GM21786 (cell line): Measurements from ENCODE around the gene ANKRD18A.
A peak's percentile ranks its signal among the peaks of the same experiment; 100 is the strongest.

Experiments
- ATAC-seq: cut with Tn5 transposase; IDR thresholded peaks from one replicate; pipeline ENCODE4 v1.9.1; 2021; ENCODE audit not compliant: unreplicated experiment

The ANKRD18A gene

DNA sequence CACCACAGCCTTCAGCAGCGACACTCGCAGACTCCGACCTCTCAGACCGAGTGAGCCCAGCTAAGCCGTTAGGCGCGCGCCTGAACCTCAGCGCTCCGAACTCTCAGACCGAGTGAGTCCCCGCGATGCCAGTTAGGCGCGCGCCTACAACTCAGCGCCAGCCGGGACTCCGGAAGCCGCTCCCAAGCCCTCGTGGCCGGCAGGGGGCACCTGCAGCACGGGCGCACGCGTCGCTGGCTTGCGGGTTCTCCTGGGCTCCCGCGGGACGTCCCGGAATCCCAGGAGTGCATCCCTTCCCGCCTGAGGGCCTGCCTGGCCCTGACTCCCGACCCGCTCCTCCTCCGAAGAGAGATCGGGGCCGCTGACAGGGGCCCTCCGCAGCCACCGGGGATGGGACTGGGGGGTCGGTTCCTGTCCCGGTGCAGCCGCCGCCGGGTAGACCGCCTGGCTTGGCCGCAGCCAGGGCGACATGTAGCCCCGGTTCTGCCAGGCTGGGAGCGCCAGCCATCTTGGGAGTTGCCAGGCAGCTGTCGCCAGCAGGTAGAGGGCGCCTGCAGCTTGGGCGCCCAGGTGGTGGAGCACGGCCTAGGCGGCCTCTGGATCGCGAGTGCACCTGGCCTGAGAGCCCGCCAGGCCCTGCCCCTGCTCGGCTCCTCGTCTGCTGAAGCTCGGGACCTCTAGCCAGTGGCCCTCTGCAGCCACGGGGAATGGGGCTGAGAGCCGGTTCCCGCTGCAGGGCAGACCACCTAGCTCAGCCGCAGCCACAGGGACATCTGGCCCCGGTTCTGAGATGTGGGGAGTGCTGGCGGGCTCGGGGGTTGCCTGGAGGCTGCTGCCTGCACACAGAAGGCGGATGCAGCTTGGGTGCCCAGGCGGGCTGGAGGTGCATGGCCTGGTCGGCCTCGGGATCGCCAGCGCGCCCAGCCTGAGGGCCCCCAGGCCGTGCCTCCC is at the start of gene ANKRD18A:
ANKRD18A (minus strand) TSS at position 114 of the 951 bp plus-strand sequence. CDS start 311 bp downstream, outside the sequence.
- ATAC-seq: peak; percentile 56

DNA sequence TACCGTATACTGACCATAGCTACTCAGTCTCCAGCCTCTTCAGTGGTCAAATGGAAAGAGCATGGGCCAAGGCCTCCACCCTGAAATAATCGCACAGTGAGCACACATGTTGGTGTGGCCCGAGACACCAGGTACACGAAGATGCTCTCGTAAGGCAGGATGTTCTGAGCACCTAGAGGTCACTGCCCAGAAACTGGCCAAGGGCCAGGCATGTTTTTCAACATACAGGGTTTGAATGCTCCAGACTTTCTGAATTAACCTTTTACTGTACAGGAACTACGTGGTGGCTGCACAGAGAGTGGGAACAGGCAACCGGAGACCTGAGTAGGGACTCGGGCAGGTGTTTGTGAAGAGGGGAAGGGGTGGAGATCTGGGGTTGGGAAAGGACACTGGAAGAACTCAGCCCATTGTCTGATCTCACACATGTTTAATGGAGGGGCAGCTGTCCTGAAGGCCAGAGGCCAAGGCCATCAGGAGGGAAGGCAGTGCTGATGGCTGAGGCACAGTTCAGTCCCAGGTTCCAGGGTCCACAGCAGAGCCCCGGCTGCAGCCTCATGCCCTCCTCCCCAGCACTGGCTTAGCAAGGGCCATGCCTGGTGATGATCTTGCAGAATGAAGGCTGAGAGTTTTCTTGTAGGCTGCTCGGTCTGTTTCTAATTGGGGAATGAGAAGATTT is 48.5 kb upstream of the ANKRD18A start:
- no peak for ATAC-seq

DNA sequence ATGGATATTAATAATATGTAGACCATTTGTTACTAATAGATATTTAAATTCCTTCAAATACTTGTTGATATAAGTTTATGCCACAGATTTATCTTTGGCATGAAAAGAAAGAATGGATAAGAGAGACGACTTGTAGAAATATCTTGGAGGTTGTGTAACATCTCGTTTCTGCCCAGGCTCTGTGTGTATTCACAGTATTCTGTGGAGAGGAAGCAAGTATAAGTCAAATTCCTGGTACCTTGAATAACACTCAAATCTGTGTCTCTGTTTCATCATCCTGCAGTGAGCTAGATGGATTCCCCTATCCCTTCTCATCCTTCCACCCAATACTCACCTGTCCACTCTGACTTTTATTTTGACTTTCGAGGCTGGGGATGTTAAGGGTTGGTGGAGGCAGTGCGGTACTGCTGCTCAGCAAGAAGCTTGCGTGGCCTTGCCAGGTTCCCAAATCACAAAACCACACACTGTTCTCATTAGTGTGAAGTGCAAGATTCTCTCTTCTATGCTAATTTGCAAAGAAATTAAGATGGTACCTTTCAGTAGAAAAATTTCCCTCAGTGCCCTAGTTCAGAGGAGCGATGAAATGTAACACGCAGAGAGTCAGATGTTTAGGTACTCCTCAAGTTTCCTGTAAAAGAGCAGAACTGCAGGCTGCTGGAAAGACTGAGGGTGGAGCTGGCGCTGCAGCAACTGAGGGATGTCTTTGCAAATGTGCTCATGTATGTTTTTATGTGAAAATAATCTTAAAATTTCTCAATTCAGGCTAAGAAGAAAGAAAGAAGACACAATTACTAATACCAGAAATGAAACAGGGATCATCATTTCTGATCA is 42.6 kb upstream of the ANKRD18A start:
- ATAC-seq: no peak

DNA sequence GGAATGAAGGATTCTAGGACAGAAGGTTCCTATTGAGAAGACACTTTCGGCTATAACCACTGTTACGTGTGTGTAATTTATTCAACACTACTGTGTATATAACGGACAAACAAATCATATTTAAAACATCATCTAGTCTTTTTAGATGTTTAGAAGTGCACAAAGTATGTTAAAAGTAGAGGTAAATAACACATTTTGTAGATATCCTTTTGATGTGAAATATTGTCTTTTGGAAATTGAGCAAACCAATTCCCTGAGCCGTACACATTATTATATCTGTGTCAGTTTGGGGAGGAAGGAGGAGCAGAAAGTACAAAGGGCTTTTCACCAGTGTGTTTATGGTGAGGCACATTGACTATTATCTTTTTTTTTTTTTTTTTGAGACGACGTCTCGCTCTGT is 39.1 kb upstream of the ANKRD18A start:
- no peak for ATAC-seq

DNA sequence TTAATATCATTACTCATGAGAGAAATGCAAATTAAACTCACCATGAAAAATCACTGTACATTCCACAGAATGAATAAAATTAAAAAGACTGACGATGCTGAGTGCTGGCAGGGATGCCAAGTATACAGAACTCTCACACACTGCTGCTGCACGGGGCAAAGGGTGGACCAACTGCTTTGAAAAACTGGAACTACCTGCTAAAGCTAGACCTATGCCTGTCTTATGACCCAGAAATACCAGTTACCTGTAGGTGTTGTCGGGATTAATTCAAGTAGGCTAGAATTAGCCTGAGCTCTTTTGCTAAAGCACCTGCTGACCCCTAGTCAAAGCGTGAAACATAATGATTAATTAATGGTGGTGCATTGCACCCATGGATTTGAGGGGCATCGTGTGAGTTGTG is 36.5 kb upstream of the ANKRD18A start:
- no peak for ATAC-seq

DNA sequence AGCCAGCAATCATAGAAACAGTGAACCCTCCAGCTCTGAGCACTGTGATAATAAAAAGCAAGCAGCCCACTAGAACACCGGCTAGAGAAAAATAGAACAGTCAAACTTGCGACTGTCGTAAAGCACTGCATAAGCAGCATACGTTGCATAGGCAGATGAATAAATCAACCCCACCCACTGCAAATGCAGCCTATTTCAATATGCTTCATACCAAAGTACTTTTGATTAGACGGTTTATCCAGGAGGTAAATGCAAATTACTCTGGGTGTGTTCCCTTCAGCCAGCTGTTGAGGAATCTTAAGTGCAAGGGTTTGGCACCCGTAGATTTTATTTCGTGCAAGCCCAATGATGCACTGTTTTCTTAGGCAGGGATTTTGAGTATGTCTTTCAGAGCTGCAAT is 32.1 kb upstream of the ANKRD18A start:
- no peak for ATAC-seq

DNA sequence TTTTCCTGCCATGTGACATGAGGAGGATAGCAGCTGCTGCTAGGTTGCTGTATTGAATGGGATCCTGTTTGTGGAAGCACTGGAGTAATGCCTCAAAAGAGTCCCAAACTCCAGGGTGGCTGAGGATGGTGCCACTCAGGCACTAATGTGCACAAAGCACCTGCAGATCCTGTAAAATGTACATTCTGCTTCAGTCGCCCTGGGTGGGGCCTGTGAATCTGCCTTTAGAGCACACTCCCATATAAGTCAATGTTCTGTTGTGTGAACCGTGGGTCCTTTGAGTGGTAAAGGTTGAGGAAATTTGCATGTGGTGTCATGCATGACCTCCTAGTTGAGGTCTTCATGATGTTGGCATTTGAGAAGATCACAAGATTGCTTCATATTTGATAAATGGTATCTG is 31.6 kb upstream of the ANKRD18A start:
- ATAC-seq: no peak

DNA sequence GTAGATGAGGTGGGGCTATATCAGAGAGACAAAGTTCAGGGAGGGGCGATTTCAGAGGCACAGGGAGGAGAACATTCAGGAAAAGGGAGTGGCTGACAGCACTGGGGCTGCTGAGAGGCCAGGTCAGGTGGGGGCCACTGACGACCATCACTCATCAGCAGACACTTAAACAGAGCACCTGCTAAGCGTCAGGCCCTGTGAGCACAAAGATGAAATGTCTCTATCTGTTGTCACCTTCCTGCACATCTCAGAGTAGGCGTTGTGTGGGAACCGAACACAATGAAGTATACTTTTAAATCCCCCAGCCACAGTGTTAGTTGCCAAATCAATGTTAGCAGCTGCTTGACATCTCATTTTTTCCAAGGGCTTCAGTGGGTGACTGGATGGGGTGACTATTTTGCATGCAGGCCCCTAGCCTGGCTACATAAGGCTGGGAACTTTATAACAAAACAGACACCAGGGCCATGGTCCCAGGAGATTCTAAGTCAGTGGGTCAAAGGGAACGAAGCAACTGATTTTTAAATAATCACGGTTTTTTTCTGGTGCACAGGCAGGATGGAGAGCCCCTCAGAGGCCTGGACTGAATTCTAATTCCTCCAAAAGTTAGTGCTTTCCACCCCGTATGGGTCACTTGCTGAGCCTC is 31.1 kb upstream of the ANKRD18A start:
- ATAC-seq: no peak

DNA sequence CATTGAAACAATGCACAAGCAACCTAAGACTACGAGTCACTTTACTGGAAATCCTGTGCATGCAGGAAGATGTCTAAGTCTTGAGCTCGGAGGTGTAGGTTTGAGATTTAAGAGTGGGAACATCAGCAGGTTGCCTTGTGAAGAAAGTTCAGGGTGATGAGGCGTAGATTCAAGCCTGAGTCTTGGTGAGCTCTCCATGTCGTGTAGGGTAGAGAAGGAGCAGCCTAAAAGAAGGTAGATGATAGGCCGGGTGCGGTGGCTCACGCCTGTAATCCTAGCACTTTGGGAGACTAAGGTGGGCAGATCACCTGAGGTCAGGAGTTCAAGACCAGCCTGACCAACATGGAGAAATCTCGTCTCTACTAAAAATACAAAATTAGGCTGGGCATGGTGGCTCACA is 30.2 kb upstream of the ANKRD18A start:
- ATAC-seq: no peak

DNA sequence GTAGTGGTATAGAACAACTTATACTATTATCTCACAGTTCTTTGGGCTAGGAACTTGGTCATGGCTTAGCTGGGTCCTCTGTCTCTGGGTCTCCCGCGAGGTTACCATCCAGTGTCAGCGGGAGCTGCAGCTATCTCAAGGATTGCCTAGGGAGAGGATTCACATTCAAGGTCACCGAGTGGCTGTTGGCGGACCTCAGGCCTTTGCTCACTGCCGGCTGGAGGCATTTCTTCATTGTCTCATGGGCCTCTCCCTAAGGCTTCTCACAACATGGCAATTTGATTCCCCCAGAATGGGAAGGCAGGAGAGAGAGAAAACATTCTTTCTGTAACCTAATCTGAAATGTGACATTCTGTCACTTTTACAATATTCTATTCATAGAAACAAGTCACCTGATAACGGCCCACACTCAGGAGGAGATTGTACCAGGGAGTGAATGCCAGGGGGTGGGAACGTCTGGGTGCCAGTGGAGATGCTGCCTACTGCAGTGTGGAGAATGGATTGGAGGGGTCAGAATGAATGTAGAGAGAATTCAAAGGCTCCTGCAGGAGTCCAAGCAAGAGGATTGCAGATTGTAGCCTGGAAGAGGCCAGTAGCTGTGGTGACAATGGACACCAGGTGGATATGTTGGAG is 29.5 kb upstream of the ANKRD18A start:
- no peak for ATAC-seq

DNA sequence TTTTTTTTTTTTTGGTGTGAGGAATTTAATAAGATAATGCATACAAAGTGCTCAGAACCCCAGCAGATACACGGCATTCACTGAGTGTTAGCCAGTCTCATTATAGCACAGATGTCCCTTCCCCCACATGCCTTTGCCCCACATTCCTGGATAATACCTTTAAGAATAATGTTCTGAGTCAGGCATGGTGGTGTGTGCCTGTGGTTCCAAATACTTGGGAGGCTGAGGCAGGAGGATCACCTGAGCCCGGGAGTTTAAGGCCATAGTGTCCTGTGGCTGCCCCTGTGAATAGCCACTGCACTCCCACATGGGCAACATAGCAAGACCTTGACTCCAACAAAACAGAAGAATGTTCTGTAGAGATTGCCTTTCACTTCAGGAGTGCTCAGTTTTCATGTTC is 24.2 kb upstream of the ANKRD18A start:
- ATAC-seq: no peak

DNA sequence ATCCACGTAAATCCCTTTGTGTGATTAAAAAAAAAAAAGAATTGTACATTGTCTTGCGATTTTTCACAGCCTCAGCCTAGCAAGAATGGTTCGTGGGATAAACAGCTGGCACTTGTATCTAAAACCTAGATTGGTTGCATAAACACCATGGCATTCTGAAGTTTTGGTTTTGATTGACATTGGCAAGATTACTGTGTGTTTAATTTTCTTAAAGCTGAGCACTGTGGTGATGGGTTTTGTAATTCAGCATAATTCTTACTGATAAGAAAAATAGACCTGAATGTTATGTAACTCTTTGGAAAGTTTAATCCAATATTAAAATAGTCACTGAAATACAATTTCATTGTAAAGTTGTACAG is 23.4 kb upstream of the ANKRD18A start:
- ATAC-seq: no peak

DNA sequence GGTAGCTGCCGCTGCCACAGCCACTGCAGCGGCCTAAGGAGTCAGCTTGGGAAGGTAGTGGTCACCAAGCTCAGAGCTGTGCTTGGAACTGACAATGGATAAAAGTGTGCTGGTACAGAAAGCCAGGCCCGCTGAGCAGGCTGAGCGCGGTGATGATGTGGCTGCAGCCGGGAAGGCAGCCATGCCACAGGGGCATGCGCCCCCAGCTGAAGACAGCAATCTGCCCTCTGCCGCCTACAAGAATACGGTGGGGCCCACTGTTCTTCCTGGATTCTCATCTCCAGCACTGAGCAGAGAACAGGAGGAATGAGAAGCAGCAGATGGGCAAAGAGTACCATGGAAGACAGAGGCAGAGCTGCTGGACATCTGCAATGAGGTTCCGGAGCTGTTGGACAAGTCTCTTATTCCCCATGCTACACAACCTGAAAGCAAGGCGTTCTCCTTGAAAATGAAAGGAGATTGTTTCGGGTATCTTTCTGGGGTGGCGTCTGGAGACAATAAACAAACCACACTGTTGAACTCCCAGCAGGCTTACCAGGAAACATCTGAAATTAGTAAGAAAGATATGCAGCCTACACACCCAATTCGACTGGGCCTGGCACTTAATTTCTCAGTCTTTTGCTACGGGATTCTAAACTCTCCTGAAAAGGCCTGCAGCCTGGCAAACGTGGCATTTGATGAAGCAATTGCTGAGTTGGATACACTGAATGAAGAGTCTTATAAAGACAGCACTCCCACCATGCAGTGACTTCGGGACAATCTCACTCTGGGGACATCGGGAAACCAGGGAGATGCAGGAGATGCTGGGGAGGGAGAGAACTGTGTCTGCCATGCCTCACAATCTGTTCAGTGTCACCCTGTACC is 22.8 kb upstream of the ANKRD18A start:
- no peak for ATAC-seq

DNA sequence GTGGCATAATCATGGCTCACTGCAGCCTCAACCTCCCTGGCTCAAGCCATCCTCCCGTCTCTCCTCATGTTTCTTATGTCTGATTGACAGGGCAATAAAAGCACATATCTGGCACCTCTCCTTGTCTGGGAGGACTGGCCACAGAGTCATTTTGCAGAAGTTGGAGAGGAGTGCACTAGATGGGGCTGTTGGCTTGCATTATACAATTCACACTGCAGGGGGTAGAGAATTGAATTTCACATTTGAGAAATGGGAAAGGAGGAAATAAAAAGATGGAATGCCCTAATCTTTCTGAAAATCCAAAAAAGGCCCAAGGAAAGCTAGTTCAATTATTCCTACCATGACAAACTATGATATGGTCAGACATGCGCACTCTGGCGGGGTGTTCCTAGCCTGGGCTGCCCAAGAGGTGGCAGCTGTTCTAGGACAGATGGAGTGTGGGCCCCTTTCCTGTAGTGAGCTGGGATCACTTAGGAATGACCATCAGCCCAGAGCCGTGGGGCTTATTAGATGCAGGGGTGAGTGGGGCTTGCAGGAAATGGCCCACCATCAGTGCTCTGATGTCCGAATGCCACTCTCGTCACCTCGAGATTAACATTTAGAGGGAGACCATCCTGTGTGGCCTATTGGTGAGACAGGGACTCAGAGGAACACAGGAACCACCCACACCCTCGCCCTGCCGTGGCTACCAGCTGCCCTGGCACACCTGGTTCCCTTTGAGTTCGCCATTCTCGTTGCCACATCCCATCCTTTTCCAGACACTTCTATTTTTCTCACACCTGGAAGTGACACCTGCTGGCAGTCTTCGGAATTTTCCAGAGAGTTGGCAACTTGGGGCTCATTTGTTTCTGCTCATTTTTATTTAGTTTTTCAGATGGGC is 21.8 kb upstream of the ANKRD18A start:
- peak; percentile 43 for ATAC-seq

DNA sequence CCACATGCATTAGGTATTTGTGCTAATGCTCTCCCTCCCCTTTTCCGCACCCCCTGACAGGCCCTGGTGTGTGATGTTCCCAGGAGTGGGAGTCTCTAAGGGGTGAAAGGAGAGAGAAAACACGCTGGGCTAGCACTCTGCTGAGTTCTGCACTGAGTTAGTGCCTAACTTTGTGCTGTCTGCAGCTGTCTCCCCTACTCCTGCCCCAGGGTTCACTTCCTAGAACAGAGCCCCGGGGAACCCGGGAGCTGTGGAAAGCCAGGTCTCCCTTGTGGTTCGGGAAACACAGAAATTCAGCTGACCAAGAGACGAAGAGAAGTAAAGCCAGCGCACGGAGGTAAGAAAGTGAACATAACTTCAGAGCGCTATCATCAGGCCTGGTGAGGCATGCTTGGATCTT is 20.7 kb upstream of the ANKRD18A start:
- ATAC-seq: no peak

DNA sequence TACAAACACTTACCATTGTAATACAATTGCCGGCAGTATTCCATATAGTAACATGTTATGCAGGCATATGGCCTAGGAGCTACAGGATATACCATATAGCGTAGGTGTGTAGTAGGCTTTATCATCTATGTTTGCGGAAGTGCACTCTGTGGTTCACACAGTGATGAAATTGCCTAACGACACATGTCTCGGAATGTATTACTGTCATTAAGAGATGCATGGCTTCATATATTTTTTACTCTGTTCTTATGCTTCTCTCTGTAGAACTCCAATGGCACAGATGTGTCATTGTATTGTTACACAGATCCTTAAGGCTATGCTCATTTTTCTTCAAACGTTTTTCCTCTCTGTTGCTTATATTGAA is 19.2 kb upstream of the ANKRD18A start:
- no peak for ATAC-seq

DNA sequence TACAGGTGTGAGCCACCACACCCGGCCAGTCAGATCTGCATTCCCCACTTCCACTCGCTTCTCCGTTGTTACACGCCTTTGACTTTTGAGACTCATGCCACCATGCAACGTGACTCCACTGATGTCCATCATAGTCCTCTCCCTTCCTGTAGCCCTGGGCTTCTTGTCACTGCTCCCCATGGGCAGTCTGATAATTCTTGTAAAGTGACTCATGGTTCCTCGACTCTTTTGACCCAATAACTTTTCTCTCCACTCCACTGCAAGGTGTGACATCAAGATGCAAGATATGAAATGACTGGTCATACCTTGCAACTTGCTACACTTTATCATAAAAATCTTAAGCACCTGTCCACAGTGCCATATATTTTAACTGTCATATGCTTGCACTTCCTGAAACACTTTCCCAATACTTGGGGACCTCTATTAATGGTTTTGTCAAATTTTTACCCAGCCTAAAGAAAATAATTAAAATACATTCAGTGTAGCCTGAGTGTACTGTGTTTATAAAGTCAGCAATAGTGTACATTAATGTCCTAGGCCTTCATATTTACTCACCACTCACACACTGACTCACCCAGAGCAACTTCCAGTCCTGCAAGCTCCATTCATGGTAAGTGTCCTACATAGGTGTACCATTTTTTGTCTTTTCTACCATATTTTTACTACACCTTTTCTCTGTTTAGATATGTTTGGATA is 18.6 kb upstream of the ANKRD18A start:
- no peak for ATAC-seq

DNA sequence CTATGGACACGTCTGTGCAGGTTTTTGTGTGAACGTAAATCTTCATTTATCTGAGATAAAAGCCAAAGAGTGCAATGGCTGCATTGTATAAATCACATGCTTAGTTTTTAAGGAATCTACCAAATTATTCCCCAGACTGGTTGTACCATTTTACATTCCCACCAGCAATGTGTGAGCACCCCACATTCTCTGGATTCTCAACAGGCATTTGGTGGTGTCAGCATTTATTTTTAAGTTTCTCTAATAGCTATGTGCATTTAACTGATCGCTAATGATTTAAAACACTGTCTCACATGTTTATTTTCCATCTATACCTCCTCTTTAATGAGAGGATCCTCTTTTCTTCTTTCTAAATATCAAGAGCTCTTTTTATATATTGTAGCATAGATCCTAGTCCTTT is 13.9 kb upstream of the ANKRD18A start:
- ATAC-seq: no peak
